ENCODE results near the gene DAPP1.

Gene DAPP1

GRCh38 chr4:99859618-99860017 lies 43.0 kb downstream of the DAPP1 start:
- no peak overlapping the region for H3K4me3 ChIP-seq (ENCODE audit: low read length)
- TF ChIP-seq CTCF (IDR thresholded peaks at IDR 0.05; ENCODE audit: insufficient read depth, low read depth, low read length, missing control alignments): no peak
- DNase-seq (ENCODE audit: low read depth): no peak

DNA sequence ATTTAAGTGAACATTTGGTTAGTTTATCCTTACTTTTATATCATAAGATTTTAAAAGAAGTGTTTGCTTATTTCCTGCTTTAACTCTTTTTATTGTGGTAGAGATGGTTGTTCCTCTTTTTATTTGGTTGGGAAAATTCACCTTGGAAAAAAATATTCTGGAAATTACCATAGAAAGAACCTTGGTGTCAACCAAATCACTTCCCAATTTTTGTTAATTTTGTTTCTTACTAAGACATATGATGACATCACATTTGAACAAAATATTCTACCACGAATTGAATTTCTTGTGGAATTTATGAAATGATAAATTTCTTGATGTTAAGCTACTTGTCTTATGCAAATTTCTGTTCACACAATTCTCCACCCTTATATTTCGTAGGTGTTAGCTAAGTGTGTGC lies 43.9 kb downstream of the DAPP1 start:
- no peak for DNase-seq (ENCODE audit: low read depth)
- no peak overlapping the region for H3K4me3 ChIP-seq (ENCODE audit: low read length)
- no peak for TF ChIP-seq CTCF (IDR thresholded peaks at IDR 0.05; ENCODE audit: insufficient read depth, low read depth, low read length, missing control alignments)

DNA sequence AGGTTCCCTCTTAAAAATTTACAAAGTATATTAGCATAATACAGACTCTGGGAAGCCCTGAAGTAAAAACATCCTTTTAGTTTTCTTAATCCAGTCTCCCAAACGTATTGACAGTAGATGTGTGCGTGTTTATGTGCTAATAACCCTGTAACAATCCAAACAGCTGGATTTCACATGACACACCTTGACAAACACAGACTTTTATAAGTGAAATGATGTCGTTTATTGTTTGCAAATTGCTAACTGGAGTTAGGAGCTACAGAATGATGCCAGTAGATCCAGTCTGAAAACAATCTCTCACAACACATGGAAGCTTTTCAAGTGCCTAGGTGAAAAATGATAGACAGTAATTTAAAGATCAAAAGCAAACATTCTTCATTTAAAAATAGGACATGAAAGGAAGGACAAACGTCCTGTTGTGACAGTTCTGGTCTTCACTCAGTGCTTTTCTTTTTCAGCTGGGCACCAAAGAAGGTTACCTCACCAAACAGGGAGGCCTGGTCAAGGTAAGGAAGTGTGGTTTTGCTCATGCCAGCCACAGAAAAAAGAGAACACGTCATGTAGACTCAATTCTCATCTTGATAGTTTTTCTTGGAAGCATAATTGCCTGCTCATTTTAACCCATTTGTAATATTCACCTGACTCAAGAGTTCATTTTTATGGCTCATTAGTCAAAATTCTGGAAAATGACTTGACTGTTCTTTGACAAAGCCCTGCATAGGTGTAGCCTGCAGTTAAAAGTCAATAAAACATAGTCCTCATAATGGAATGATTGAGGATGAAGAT lies 44.7 kb downstream of the DAPP1 start:
- no peak for TF ChIP-seq CTCF (IDR thresholded peaks at IDR 0.05; ENCODE audit: insufficient read depth, low read depth, low read length, missing control alignments)
- no peak for DNase-seq (ENCODE audit: low read depth)
- H3K4me3 ChIP-seq (ENCODE audit: low read length): no peak overlapping the region

DNA sequence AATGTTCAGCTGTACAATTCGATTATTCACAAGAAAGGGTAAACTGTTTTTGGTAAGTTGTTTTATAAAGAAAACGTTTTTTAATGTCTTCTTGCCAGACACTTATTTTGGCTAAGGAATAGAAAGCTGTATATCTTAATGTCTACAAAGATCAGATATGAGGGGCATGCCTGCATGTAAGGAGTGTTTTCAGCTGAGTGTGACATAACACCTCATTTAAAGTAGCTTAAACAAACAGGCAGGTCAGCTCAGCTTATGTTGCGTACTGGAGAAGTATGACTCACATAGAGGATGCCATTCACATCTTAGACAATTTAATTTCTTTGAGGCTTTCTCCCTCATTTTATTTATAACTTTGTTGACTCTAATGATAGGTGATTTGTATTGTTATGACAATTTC lies 47.2 kb downstream of the DAPP1 start:
- DNase-seq (ENCODE audit: low read depth): peak; percentile 74
- no peak for TF ChIP-seq CTCF (IDR thresholded peaks at IDR 0.05; ENCODE audit: insufficient read depth, low read depth, low read length, missing control alignments)
- no peak overlapping the region for H3K4me3 ChIP-seq (ENCODE audit: low read length)

DNA sequence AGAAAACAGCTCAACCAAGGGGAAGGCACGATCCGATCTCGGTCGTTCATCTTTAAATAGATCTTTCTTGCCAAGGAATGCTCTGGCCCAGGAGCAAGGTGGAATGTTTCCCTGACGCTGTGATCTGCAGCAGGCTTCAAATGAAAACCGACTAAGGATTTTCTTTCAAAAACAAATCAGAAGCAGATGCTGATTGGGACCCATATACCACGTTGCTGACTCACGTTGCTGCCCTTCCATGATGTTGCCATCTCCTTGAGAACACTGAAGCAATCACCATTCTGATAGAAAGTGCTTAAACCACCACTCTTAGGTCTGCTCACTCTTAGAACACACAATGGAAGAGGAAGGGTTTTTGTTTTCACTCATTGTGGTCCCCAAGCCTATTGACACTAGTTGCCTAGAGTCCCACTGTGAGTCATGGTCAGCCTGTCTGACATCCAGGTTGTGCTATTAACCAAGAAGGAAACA lies 51.5 kb downstream of the DAPP1 start:
- DNase-seq (ENCODE audit: low read depth): no peak
- TF ChIP-seq CTCF (IDR thresholded peaks at IDR 0.05; ENCODE audit: insufficient read depth, low read depth, low read length, missing control alignments): no peak
- H3K4me3 ChIP-seq (ENCODE audit: low read length): no peak overlapping the region

DNA sequence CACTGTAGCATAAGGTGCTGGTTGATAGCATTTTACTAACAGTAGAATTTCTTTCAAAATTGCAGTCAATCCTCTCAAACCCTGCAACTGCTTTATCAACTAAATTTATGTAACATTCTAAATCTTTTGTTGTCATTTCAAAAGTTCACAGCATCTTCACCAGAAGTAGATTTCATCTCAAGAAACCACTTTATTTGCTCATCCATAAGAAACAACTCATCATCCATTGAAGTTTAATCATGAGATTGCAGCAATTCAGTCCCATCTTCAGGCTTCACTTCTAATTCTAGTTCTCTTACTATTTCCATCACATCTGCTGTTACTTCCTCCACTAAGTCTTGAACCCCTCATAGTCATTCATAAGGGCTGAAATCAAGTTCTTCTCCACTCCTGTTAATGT lies 55.9 kb downstream of the DAPP1 start:
- H3K4me3 ChIP-seq (ENCODE audit: low read length): no peak overlapping the region
- no peak for TF ChIP-seq CTCF (IDR thresholded peaks at IDR 0.05; ENCODE audit: insufficient read depth, low read depth, low read length, missing control alignments)
- no peak for DNase-seq (ENCODE audit: low read depth)

DNA sequence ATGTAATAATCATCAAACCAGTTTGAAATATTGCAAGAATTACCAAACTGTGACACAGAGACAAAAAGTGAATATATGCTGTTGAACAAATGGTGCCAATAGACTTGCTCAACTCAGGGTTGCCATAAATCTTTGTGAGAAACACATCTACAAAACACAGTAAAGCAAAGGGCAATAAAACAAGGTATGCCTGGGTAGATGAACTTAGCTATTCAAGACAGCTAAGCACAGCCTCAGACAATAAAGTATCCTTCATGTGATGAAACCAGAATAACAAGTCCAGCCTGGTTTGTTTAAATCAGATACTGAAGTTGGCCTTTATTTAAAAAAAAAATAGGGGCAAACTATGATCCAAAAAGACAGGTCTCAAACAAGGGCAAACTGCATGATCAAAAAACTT lies 58.4 kb downstream of the DAPP1 start:
- peak; percentile 49 for DNase-seq (ENCODE audit: low read depth)
- no peak overlapping the region for H3K4me3 ChIP-seq (ENCODE audit: low read length)
- no peak for TF ChIP-seq CTCF (IDR thresholded peaks at IDR 0.05; ENCODE audit: insufficient read depth, low read depth, low read length, missing control alignments)

All from epithelial cell of esophagus (primary cell).